Measurements from ENCODE around the gene FGF14.

GRCh38 chr13:101977475-101977874 is 424.4 kb downstream of the FGF14 start:
- TF ChIP-seq POLR2A (IDR thresholded peaks at IDR 0.05; ENCODE audit: low read depth, low read length) (no peak), TAF1 (IDR thresholded peaks at IDR 0.05; ENCODE audit: borderline replicate concordance, low read depth, low read length) (no peak)
